Osteocyte (in vitro differentiated cells): Measurements from ENCODE around the gene APBB1IP. TPM values are rescaled to one million over a fixed set of nuclear protein-coding genes. Genes with fewer than 3 reads are reported as not detected.
"Not testable (repeated sequence)": the region's sequence is repeated elsewhere in the genome, so short reads cannot be mapped to it uniquely, and the experiment has no call there.

Experiments
- DNase-seq: peaks from one replicate; pipeline ENCODE4 v3.0.0; 2021; ENCODE audit warnings: mixed read lengths; ENCODE audit not compliant: unreplicated experiment; ENCODE audit errors: extremely low spot score
- H3K27ac Mint-ChIP-seq: one replicate; pipeline ENCODE4 v1.8.0; 2021; ENCODE audit warnings: mild to moderate bottlenecking, mixed read lengths; ENCODE audit not compliant: unreplicated experiment
- H3K27me3 Mint-ChIP-seq: one replicate; pipeline ENCODE4 v1.8.0; 2021; ENCODE audit warnings: mixed read lengths; ENCODE audit not compliant: unreplicated experiment
- H3K36me3 Mint-ChIP-seq: one replicate; pipeline ENCODE4 v1.8.0; 2021; ENCODE audit warnings: mixed read lengths; ENCODE audit not compliant: unreplicated experiment
- H3K4me1 Mint-ChIP-seq: one replicate; pipeline ENCODE4 v1.8.0; 2021; ENCODE audit warnings: mixed read lengths; ENCODE audit not compliant: unreplicated experiment
- H3K4me3 Mint-ChIP-seq: one replicate; pipeline ENCODE4 v1.8.0; 2021; ENCODE audit warnings: mild to moderate bottlenecking, moderate library complexity, mixed read lengths; ENCODE audit not compliant: unreplicated experiment
- H3K9me3 Mint-ChIP-seq: one replicate; pipeline ENCODE4 v1.8.0; 2021; ENCODE audit warnings: mixed read lengths; ENCODE audit not compliant: unreplicated experiment
- CTCF ChIP-seq: fragments of 200-600 bp; sonication (generic); IDR thresholded peaks from 2 replicates; pipeline ENCODE4 v1.5.0; 2021; ENCODE audit warnings: antibody characterized with exemption, mild to moderate bottlenecking, moderate library complexity
- long read RNA-seq: library from polyadenylated mRNA; unstranded; transcript quantifications from one replicate; pipeline ENCODE4 v2.0.0, GENCODE V29; 2021
- total RNA-seq: library from RNA; stranded (reverse); gene quantifications from 2 replicates; pipeline ENCODE4 v1.2.1, GENCODE V29; 2021

Gene APBB1IP
- not detected in 2 replicates for total RNA-seq
- long read RNA-seq = 0 reads

DNA sequence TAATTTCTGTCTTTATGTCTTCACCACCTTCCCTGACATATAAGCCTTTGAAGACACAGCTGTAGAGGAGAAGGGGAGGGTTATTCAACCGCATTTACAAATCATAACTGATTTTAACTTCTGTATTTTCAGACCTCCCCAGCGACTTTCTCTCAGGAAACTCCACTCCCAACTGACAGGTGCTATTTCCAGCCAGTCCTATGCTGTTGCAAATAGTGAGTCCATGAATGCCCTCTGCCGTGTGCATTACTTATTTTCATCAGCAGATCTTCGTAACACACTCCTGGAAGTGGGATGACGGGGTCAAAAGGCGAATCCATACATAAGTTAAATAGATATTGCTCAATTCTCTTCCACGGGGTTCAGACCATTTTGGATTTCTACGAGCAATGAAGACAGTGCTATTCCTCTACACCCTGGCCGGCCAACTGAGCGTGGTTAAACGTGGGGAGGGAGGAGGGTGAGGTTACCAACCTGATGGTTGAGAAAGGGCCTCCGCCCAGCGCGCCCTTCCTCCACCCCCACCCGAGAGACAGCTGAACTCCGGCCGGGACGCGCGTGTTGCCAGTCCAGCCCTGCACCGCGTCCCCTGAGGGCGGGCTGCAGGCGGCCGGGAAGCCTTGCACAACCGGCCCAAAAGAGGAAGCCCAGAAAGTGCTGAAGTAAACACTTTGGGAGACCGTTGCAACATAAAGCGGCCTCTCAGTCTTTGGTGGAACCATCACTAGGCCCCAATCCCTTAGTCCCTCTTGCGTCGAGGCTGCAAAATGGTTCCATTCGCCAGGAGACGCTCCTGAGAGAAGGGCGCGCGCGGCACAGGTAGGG, at the start of gene APBB1IP:
TSS of gene APBB1IP (plus strand) at position 705 of the 825 bp plus-strand sequence. CDS start 53,986 bp downstream, outside the sequence.
- Mint-ChIP-seq H3K27ac (no peak within 1 kb of the TSS), H3K4me1 (no peaks in the 10 kb centered on the region), H3K27me3 (peaks cover 12% of the 10 kb centered on the region), H3K9me3 (no peaks in the 10 kb centered on the region), H3K36me3 (no peaks in the 10 kb centered on the region), H3K4me3 (no peak within 1 kb of the TSS)
- no peak for DNase-seq
- no peak for TF ChIP-seq CTCF

GRCh38 chr10:26389533-26389932, 48.6 kb upstream of the APBB1IP start:
- Mint-ChIP-seq H3K4me3 (no peak overlapping the region), H3K4me1 (no peaks in the 10 kb centered on the region), H3K9me3 (peaks cover 9% of the 10 kb centered on the region), H3K27me3 (no peaks in the 10 kb centered on the region), H3K27ac (no peak overlapping the region), H3K36me3 (no peaks in the 10 kb centered on the region)
- DNase-seq = no peak
- TF ChIP-seq CTCF = no peak

GRCh38 chr10:26391701-26392695, 46.1 kb upstream of the APBB1IP start:
- no peak overlapping the region for H3K27ac Mint-ChIP-seq
- H3K4me1 Mint-ChIP-seq = no peaks in the 10 kb centered on the region
- no peak overlapping the region for H3K4me3 Mint-ChIP-seq
- no peaks in the 10 kb centered on the region for H3K36me3 Mint-ChIP-seq
- no peaks in the 10 kb centered on the region for H3K27me3 Mint-ChIP-seq
- no peak for DNase-seq
- H3K9me3 Mint-ChIP-seq = peaks cover 9% of the 10 kb centered on the region
- no peak for TF ChIP-seq CTCF

- H3K27ac Mint-ChIP-seq, H3K4me3 Mint-ChIP-seq, H3K27me3 Mint-ChIP-seq, H3K36me3 Mint-ChIP-seq, DNase-seq, H3K4me1 Mint-ChIP-seq: not testable (repeated sequence)
- peaks cover 21% of the 10 kb centered on the region for H3K9me3 Mint-ChIP-seq
These were observed 39.8 kb upstream of the APBB1IP start for GRCh38 chr10:26398353-26398752.

- H3K36me3 Mint-ChIP-seq = no peaks in the 10 kb centered on the region
- H3K27me3 Mint-ChIP-seq = no peaks in the 10 kb centered on the region
- no peak overlapping the region for H3K4me3 Mint-ChIP-seq
- no peaks in the 10 kb centered on the region for H3K4me1 Mint-ChIP-seq
- no peak for DNase-seq
- H3K9me3 Mint-ChIP-seq = peaks cover 4% of the 10 kb centered on the region
- TF ChIP-seq CTCF = no peak
- no peak overlapping the region for H3K27ac Mint-ChIP-seq
These were observed 30.7 kb upstream of the APBB1IP start for GRCh38 chr10:26407406-26407969.
